ENCODE data around the gene ABCB6.

DNA sequence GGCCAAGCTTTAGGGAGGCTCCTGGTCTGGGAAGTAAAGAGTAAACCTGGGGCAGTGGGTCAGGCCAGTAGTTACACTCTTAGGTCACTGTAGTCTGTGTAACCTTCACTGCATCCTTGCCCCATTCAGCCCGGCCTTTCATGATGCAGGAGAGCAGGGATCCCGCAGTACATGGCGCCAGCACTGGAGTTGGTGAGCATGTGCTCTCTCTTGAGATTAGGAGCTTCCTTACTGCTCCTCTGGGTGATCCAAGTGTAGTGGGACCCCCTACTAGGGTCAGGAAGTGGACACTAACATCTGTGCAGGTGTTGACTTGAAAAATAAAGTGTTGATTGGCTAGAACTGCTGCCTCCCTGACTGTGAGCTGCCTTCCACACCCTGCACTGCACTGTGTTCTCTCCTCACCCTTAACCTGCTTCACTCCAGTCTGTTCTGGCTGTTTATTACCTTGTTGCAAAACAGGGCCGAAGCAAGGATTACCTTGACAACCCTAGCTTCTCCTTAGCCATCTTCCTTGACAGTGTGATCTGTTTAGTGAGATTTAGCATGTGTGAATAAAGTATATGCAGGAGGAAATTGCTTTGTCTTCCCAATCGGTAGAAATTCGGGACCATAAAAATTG, 35.5 kb downstream of the ABCB6 start:
- TF ChIP-seq ARNT (IDR thresholded peaks at IDR 0.05) (no peak), PKNOX1 (IDR thresholded peaks at IDR 0.05) (no peak), FOXM1 (IDR thresholded peaks at IDR 0.05; ENCODE audit: borderline replicate concordance) (no peak), ELF4 (IDR thresholded peaks at IDR 0.05) (no peak), TARDBP (IDR thresholded peaks at IDR 0.05) (no peak), SP1 (IDR thresholded peaks at IDR 0.05) (no peak), FOXK2 (IDR thresholded peaks at IDR 0.05) (no peak)

Measured in HEK293T (cell line).